Coronary artery (tissue), 2 donors: ENCODE data around the gene NPAS3.

ENCODE experiments used
- DNase-seq: peaks from one replicate; pipeline ENCODE4 v3.0.0-alpha.2; 2017; ENCODE audit warnings: low spot score
- H3K27ac ChIP-seq, 2 donors: fragments of 200-600 bp; sonication (generic); one replicate each; pipeline ENCODE4 v1.5.1; 2016 to 2019
- H3K4me3 ChIP-seq: fragments of 200-600 bp; sonication (generic); 2 replicates; pipeline ENCODE4 v1.5.1; 2016; ENCODE audit warnings: mild to moderate bottlenecking, moderate library complexity
- CTCF ChIP-seq: fragments of 200-600 bp; sonication (generic); IDR thresholded peaks from one replicate; pipeline ENCODE4 v1.5.1; 2019; ENCODE audit warnings: antibody characterized with exemption

Gene NPAS3

GRCh38 chr14:33794791-33795305, 856.2 kb downstream of the NPAS3 start:
- DNase-seq, result no peak
- TF ChIP-seq CTCF, result no peak
- Histone ChIP-seq H3K27ac (no peak overlapping the region), H3K4me3 (no peak overlapping the region)

GRCh38 chr14:33796356-33796755, 857.7 kb downstream of the NPAS3 start:
- DNase-seq, result no peak
- Histone ChIP-seq H3K4me3 (no peak overlapping the region), H3K27ac (no peak overlapping the region)
- TF ChIP-seq CTCF, result no peak

- Histone ChIP-seq H3K27ac (no peak overlapping the region), H3K4me3 (peak overlapping the region; percentile 57)
- no peak for DNase-seq
- no peak for TF ChIP-seq CTCF
These were observed 861.3 kb downstream of the NPAS3 start for GRCh38 chr14:33799705-33800570.

GRCh38 chr14:33800735-33801163, 862.1 kb downstream of the NPAS3 start:
- peak overlapping the region; percentile 57 for H3K4me3 ChIP-seq

GRCh38 chr14:33802737-33803136, 864.1 kb downstream of the NPAS3 start:
- no peak for TF ChIP-seq CTCF
- DNase-seq, result no peak
- Histone ChIP-seq H3K27ac (no peak overlapping the region), H3K4me3 (no peak overlapping the region)

More at GRCh38 chr14:33800735-33801163, 862.1 kb downstream of the NPAS3 start:
- no peak for TF ChIP-seq CTCF
- DNase-seq, result no peak
- H3K27ac ChIP-seq, result no peak overlapping the region

- DNase-seq, result no peak
- no peak for TF ChIP-seq CTCF
- Histone ChIP-seq H3K4me3 (no peak overlapping the region), H3K27ac (no peak overlapping the region)
These were observed 866.9 kb downstream of the NPAS3 start for GRCh38 chr14:33805593-33805992.

- DNase-seq, result no peak
- no peak overlapping the region for H3K4me3 ChIP-seq
- no peak for TF ChIP-seq CTCF
- H3K27ac ChIP-seq, result no peak overlapping the region
These were observed 868.2 kb downstream of the NPAS3 start for GRCh38 chr14:33806905-33807304.
